ENCODE results near the gene ARV1.
A peak's percentile ranks its signal among the peaks of the same experiment; 100 is the strongest.
"Not testable (repeated sequence)": the region's sequence is repeated elsewhere in the genome, so short reads cannot be mapped to it uniquely, and the experiment has no call there.

The ARV1 gene

DNA sequence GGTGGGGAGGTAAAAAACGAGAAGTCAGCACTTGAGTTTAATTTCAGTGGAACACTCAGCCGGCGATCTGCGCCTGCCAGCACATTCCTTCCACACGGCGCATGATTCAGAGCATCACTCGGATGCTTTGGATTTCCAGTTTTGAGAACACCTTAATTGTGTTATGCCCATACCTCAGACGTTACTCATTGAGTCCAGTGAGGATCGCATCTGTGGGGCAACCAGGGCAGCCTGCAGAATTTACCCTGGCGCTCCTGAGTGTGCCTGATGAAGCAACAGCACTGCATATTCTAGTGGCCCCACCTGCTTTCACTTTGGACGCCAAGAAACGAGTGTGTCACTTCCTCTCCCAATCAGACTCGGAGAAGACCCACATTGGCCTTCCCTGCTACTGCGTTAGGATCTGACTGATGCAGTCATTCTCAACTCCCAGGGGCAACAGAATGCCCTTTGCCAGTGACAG is 41.3 kb downstream of the ARV1 start:
- no peak overlapping the region for H3K27ac ChIP-seq
- no peak for TF ChIP-seq ZFX (IDR thresholded peaks at IDR 0.05; ENCODE audit: borderline replicate concordance)
- TF ChIP-seq, protein P1, sequence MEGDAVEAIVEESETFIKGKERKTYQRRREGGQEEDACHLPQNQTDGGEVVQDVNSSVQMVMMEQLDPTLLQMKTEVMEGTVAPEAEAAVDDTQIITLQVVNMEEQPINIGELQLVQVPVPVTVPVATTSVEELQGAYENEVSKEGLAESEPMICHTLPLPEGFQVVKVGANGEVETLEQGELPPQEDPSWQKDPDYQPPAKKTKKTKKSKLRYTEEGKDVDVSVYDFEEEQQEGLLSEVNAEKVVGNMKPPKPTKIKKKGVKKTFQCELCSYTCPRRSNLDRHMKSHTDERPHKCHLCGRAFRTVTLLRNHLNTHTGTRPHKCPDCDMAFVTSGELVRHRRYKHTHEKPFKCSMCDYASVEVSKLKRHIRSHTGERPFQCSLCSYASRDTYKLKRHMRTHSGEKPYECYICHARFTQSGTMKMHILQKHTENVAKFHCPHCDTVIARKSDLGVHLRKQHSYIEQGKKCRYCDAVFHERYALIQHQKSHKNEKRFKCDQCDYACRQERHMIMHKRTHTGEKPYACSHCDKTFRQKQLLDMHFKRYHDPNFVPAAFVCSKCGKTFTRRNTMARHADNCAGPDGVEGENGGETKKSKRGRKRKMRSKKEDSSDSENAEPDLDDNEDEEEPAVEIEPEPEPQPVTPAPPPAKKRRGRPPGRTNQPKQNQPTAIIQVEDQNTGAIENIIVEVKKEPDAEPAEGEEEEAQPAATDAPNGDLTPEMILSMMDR (IDR thresholded peaks at IDR 0.05): 0 out of 2 replicates have a peak, but pooled peaks have one; percentile 4

DNA sequence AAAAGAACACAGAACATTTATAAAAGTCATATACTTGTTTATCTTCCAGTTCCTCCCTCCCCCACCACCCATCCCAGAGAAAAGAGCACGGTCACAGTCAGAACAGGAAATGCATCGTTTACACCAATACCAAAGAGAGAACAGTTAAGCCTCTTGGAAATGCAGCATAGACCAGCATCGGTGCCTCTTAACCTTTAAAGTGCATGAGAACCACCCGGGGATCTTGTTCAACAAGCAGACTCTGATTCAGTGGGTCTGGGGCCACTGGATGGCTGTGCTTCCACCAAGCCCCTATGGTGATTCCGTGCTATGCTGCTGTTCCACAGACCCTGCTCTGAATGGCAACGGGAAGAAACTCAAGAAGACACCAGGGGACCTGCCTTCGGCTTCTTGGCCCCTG is 41.9 kb downstream of the ARV1 start:
- TF ChIP-seq, protein P1 (IDR thresholded peaks at IDR 0.05): no peak
- no peak for TF ChIP-seq ZFX (IDR thresholded peaks at IDR 0.05; ENCODE audit: borderline replicate concordance)
- H3K27ac ChIP-seq: no peak overlapping the region

DNA sequence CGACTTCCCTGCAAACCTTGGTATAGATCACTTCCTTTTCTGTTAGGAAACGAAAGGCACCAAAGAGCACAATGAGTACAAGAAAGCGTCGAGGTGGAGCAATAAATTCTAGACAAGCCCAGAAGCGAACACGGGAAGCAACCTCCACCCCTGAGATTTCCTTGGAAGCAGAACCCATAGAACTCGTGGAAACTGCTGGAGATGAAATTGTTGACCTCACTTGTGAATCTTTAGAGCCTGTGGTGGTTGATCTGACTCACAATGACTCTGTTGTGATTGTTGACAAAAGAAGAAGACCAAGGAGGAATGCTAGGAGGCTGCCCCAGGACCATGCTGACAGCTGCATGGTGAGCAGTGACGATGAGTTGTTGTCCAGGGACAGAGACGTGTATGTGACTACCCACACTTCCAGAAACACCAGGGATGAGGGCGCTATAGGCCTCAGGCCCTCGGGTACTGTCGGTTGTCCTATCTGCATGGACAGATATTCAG is 42.7 kb downstream of the ARV1 start:
- H3K27ac ChIP-seq: no peak overlapping the region
- no peak for TF ChIP-seq ZFX (IDR thresholded peaks at IDR 0.05; ENCODE audit: borderline replicate concordance)
- TF ChIP-seq, protein P1 (IDR thresholded peaks at IDR 0.05): no peak

DNA sequence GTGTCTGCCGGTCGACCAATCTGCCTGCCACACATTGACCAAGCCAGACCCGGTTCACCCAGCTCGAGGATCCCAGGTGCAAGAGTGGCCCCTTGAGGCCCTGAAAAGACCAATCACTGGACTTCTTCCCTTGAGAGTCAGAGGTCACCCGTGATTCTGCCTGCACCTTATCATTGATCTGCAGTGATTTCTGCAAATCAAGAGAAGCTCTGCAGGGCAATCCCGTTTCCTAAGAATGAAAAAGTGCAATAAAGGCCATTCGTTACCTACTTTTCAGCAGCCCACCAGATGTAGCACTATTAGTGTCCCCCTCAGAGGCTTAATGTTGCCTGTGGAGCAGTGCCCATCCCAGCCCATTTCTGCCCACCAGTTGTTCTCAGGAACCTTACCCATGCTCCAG is 43.6 kb downstream of the ARV1 start:
- H3K27ac ChIP-seq: not testable (repeated sequence)

DNA sequence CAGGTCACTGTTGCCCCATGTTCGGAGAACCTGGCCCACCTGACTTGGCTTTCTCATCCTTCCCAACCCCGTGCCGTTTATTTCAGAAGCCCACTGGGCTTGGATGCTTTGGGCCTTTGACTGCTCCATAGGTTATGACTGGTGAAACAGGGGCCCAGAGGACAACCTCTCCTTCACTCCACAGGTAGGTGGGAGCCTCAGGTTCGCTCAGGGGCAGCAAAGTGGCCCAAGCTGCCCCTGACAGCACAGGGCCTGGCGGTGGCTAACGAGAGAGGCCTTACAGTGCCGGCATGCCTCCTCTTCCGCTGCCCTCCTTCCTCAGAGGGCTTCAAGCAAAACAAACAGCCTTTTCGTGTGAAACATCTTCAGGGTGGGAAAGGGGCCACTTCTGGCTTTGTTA is 44.3 kb downstream of the ARV1 start:
- H3K27ac ChIP-seq: no peak overlapping the region
- TF ChIP-seq ZFX (IDR thresholded peaks at IDR 0.05; ENCODE audit: borderline replicate concordance): no peak
- TF ChIP-seq, protein P1 (IDR thresholded peaks at IDR 0.05): no peak

DNA sequence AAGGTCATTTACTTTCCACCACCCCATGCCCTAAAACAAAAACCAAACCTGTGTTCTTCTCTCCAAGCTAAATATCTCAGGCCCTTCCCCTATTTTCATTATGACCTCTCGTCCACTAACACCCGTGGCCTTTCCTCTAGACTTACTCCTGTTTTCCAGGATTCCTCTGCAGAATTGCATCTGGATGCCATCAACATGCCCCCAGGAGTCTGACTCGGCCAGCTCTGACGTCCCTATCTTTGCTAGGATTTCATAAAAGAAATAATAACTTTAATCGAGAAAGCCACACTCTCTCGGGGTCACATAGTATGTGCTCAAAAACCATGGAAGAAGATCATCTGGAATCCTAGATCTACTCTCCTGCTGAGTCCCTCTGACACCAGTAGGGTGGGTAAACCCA is 47.7 kb downstream of the ARV1 start:
- H3K27ac ChIP-seq: no peak overlapping the region
- TF ChIP-seq ZFX (IDR thresholded peaks at IDR 0.05; ENCODE audit: borderline replicate concordance): no peak
- TF ChIP-seq, protein P1 (IDR thresholded peaks at IDR 0.05): no peak

DNA sequence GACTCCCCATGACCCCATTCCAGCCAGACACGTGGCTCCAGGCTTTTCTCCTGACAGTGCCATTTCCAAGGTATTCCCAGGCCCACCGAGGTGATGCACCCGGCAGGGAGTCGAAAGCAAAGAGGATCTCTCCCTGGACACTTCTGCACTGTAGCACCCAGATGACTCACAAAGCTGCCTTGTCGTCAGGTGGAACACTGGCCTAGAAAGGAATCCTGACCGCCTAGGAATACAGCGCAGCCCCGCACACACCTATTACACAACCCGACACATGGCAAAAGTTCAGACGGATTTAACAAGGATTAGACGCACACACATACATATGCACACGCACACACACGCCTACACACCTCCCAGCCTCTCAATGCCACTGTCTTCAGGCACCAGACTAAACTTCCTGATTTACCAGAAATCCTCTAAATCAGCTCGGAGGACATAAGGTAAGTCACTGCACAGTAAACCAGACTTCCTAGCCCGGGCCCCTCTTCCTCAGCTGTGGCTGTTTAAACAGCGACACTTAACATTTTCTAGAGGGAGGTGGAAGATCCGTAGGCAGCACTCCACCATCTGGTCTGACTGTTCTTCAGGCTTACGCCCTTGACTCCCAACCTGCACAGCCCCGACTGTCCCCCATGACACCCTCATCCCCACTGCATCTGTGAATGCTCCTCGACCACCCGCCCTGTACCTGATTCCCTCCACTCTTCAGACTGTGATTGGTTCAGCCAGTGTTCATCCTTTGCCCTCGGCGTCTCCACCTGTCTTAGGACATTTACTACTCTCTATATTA is 48.4 kb downstream of the ARV1 start:
- H3K27ac ChIP-seq: no peak overlapping the region
- TF ChIP-seq, protein P1 (IDR thresholded peaks at IDR 0.05): no peak
- TF ChIP-seq ZFX (IDR thresholded peaks at IDR 0.05; ENCODE audit: borderline replicate concordance): no peak

Measured in 22Rv1 (cell line).